Measurements from ENCODE around the gene MOCOS. TPM values are rescaled to one million over a fixed set of nuclear protein-coding genes. Genes with fewer than 3 reads are reported as not detected.

The MOCOS gene
- total RNA-seq, 3 donors from 2014 or later: 3.3 to 4.7 (median 4.4) TPM

GRCh38 chr18:36247036-36247435, 59.7 kb downstream of the MOCOS start:
- no peak overlapping the region for H3K4me3 ChIP-seq
- no peaks in the 10 kb centered on the region for H3K36me3 ChIP-seq (ENCODE audit: low read depth)
- DNase-seq (no peak), ATAC-seq (no peak)
- no peaks in the 10 kb centered on the region for H3K4me1 ChIP-seq (ENCODE audit: low read depth)
- no peak for TF ChIP-seq CTCF (IDR thresholded peaks at IDR 0.05)
- intact Hi-C loops (cut with DNase I, micrococcal nuclease): no loop called here
- H3K9me3 ChIP-seq: no peaks in the 10 kb centered on the region

- Histone ChIP-seq H3K36me3 (ENCODE audit: low read depth) (no peaks in the 10 kb centered on the region), H3K4me1 (ENCODE audit: low read depth) (no peaks in the 10 kb centered on the region), H3K9me3 (no peaks in the 10 kb centered on the region), H3K4me3 (no peak overlapping the region)
- no peak for TF ChIP-seq CTCF (IDR thresholded peaks at IDR 0.05)
- ATAC-seq (peak; percentile 10), DNase-seq (no peak)
- intact Hi-C loops (cut with DNase I, micrococcal nuclease): no loop called here
Observed at GRCh38 chr18:36249392-36249791, 62.1 kb downstream of the MOCOS start.

GRCh38 chr18:36250827-36251226, 63.5 kb downstream of the MOCOS start:
- no peaks in the 10 kb centered on the region for H3K9me3 ChIP-seq
- H3K4me1 ChIP-seq (ENCODE audit: low read depth): no peaks in the 10 kb centered on the region
- no peak for DNase-seq
- no peak overlapping the region for H3K4me3 ChIP-seq
- no peak for ATAC-seq
- TF ChIP-seq CTCF (IDR thresholded peaks at IDR 0.05): no peak
- H3K36me3 ChIP-seq (ENCODE audit: low read depth): no peaks in the 10 kb centered on the region
- intact Hi-C loops (cut with DNase I, micrococcal nuclease): no loop called here

- ATAC-seq: no peak
- intact Hi-C loops (cut with DNase I, micrococcal nuclease): no loop called here
- H3K4me1 ChIP-seq (ENCODE audit: low read depth): no peaks in the 10 kb centered on the region
Observed at GRCh38 chr18:36255072-36255698, 67.9 kb downstream of the MOCOS start.

GRCh38 chr18:36256094-36256493, 68.8 kb downstream of the MOCOS start:
- H3K4me3 ChIP-seq: no peak overlapping the region
- no peaks in the 10 kb centered on the region for H3K9me3 ChIP-seq
- intact Hi-C loops (cut with DNase I, micrococcal nuclease): no loop called here
- no peak for ATAC-seq
- H3K36me3 ChIP-seq (ENCODE audit: low read depth): no peaks in the 10 kb centered on the region
- DNase-seq: no peak
- no peaks in the 10 kb centered on the region for H3K4me1 ChIP-seq (ENCODE audit: low read depth)
- no peak for TF ChIP-seq CTCF (IDR thresholded peaks at IDR 0.05)

More at GRCh38 chr18:36255072-36255698, 67.9 kb downstream of the MOCOS start:
- H3K36me3 ChIP-seq (ENCODE audit: low read depth): no peaks in the 10 kb centered on the region
- no peak overlapping the region for H3K4me3 ChIP-seq
- no peak for TF ChIP-seq CTCF (IDR thresholded peaks at IDR 0.05)
- no peaks in the 10 kb centered on the region for H3K9me3 ChIP-seq
- DNase-seq: no peak

- intact Hi-C loops (cut with DNase I, micrococcal nuclease): no loop called here
- Histone ChIP-seq H3K4me1 (ENCODE audit: low read depth) (no peaks in the 10 kb centered on the region), H3K4me3 (no peak overlapping the region), H3K36me3 (ENCODE audit: low read depth) (no peaks in the 10 kb centered on the region), H3K9me3 (no peaks in the 10 kb centered on the region)
- DNase-seq (no peak), ATAC-seq (no peak)
- no peak for TF ChIP-seq CTCF (IDR thresholded peaks at IDR 0.05)
Observed at GRCh38 chr18:36262971-36263370, 75.7 kb downstream of the MOCOS start.
